IPS-15b (cell line): ENCODE results near the gene DLG4.
A peak's percentile ranks its signal among the peaks of the same experiment; 100 is the strongest.

Experiments
- H3K27me3 ChIP-seq: one replicate; pipeline ENCODE4 v1.6.1; 2013; ENCODE audit warnings: low read length; ENCODE audit not compliant: control insufficient read depth, insufficient read depth
- H3K36me3 ChIP-seq: one replicate; pipeline ENCODE4 v1.6.1; 2013; ENCODE audit warnings: low read length; ENCODE audit not compliant: control insufficient read depth, insufficient read depth
- H3K4me1 ChIP-seq: one replicate; pipeline ENCODE4 v1.6.1; 2013; ENCODE audit warnings: mild to moderate bottlenecking, low read length; ENCODE audit not compliant: control insufficient read depth, insufficient read depth
- H3K4me3 ChIP-seq: one replicate; pipeline ENCODE4 v1.5.1; 2013; ENCODE audit warnings: low read depth, low read length
- H3K9ac ChIP-seq: one replicate; pipeline ENCODE4 v1.6.1; 2013; ENCODE audit warnings: low read depth, mild to moderate bottlenecking, low read length
- H3K9me3 ChIP-seq: one replicate; pipeline ENCODE4 v1.6.1; 2013; ENCODE audit warnings: mild to moderate bottlenecking, low read length; ENCODE audit not compliant: control insufficient read depth, insufficient read depth

Gene DLG4

GRCh38 chr17:7243453-7243729, 23.8 kb upstream of the DLG4 start:
- Histone ChIP-seq H3K4me1 (peaks cover 6% of the 10 kb centered on the region), H3K9me3 (no peaks in the 10 kb centered on the region), H3K4me3 (peak overlapping the region; percentile 95), H3K27me3 (no peaks in the 10 kb centered on the region), H3K36me3 (peaks cover 14% of the 10 kb centered on the region), H3K9ac (peak overlapping the region; percentile 57)

GRCh38 chr17:7242717-7243452, 23.2 kb upstream of the DLG4 start:
- peaks cover 14% of the 10 kb centered on the region for H3K36me3 ChIP-seq
- H3K9ac ChIP-seq, result peak overlapping the region; percentile 70
- H3K4me3 ChIP-seq, result peak overlapping the region; percentile 95
- peaks cover 6% of the 10 kb centered on the region for H3K4me1 ChIP-seq
- no peaks in the 10 kb centered on the region for H3K9me3 ChIP-seq
- H3K27me3 ChIP-seq, result no peaks in the 10 kb centered on the region

- Histone ChIP-seq H3K36me3 (peaks cover 14% of the 10 kb centered on the region), H3K27me3 (no peaks in the 10 kb centered on the region), H3K4me3 (peak within 1 kb of the TSS; percentile 95), H3K9ac (peak within 1 kb of the TSS; percentile 86), H3K9me3 (no peaks in the 10 kb centered on the region), H3K4me1 (peaks cover 10% of the 10 kb centered on the region)
Measured at GRCh38 chr17:7241783-7242716, 22.4 kb upstream of the DLG4 start, which contains the start of gene GABARAP. GABARAP (minus strand) TSS chr17:7242449; CDS start chr17:7242330, 119 bp downstream.

GRCh38 chr17:7241090-7241733, 21.6 kb upstream of the DLG4 start:
- Histone ChIP-seq H3K9me3 (no peaks in the 10 kb centered on the region), H3K27me3 (no peaks in the 10 kb centered on the region), H3K9ac (peak overlapping the region; percentile 40), H3K4me3 (peak overlapping the region; percentile 95), H3K36me3 (peaks cover 21% of the 10 kb centered on the region), H3K4me1 (peaks cover 11% of the 10 kb centered on the region)

- H3K36me3 ChIP-seq, result peaks cover 23% of the 10 kb centered on the region
- no peaks in the 10 kb centered on the region for H3K27me3 ChIP-seq
- H3K9ac ChIP-seq, result no peak overlapping the region
- H3K9me3 ChIP-seq, result no peaks in the 10 kb centered on the region
- peaks cover 11% of the 10 kb centered on the region for H3K4me1 ChIP-seq
- H3K4me3 ChIP-seq, result peak overlapping the region; percentile 95
Measured at GRCh38 chr17:7240375-7240774, 20.7 kb upstream of the DLG4 start.

- Histone ChIP-seq H3K4me1 (peaks cover 11% of the 10 kb centered on the region), H3K9me3 (no peaks in the 10 kb centered on the region), H3K4me3 (peak within 1 kb of the TSS; percentile 95), H3K9ac (peak within 1 kb of the TSS; percentile 89), H3K27me3 (no peaks in the 10 kb centered on the region), H3K36me3 (peaks cover 29% of the 10 kb centered on the region)
Measured at GRCh38 chr17:7239091-7240027, 19.7 kb upstream of the DLG4 start, which contains the start of gene PHF23. PHF23 (minus strand) TSS chr17:7239457; CDS start chr17:7239279, 178 bp downstream.

GRCh38 chr17:7238420-7239090, 18.9 kb upstream of the DLG4 start:
- Histone ChIP-seq H3K27me3 (no peaks in the 10 kb centered on the region), H3K9ac (peak overlapping the region; percentile 89), H3K4me3 (peak overlapping the region; percentile 95), H3K9me3 (no peaks in the 10 kb centered on the region), H3K36me3 (peaks cover 24% of the 10 kb centered on the region), H3K4me1 (peaks cover 11% of the 10 kb centered on the region)

GRCh38 chr17:7237761-7238419, 18.3 kb upstream of the DLG4 start:
- Histone ChIP-seq H3K9ac (peak overlapping the region; percentile 60), H3K4me1 (peaks cover 11% of the 10 kb centered on the region), H3K27me3 (no peaks in the 10 kb centered on the region), H3K9me3 (no peaks in the 10 kb centered on the region), H3K36me3 (peaks cover 24% of the 10 kb centered on the region), H3K4me3 (peak overlapping the region; percentile 95)

GRCh38 chr17:7237266-7237760, 17.7 kb upstream of the DLG4 start:
- Histone ChIP-seq H3K9me3 (no peaks in the 10 kb centered on the region), H3K9ac (no peak overlapping the region), H3K36me3 (peaks cover 24% of the 10 kb centered on the region), H3K4me1 (peaks cover 11% of the 10 kb centered on the region), H3K27me3 (no peaks in the 10 kb centered on the region), H3K4me3 (peak overlapping the region; percentile 56)

GRCh38 chr17:7236808-7237207, 17.2 kb upstream of the DLG4 start:
- H3K27me3 ChIP-seq, result no peaks in the 10 kb centered on the region
- H3K9me3 ChIP-seq, result no peaks in the 10 kb centered on the region
- no peak overlapping the region for H3K4me3 ChIP-seq
- H3K4me1 ChIP-seq, result peaks cover 14% of the 10 kb centered on the region
- H3K9ac ChIP-seq, result no peak overlapping the region
- peaks cover 24% of the 10 kb centered on the region for H3K36me3 ChIP-seq
